Neural cell (in vitro differentiated cells): ENCODE measurements around the gene SMARCAD1.

Experiments
- POLR2AphosphoS5 ChIP-seq: IDR thresholded peaks from 2 replicates; pipeline ENCODE4 v1.6.1; 2012
- RAD21 ChIP-seq: fragments of 450-650 bp; conservative IDR thresholded peaks from 2 replicates; pipeline ENCODE4 v1.6.1; 2014; ENCODE audit warnings: antibody characterized with exemption, mild to moderate bottlenecking, moderate library complexity
- TF ChIP-seq, protein P1 (sequence below): fragments of 450-650 bp; IDR thresholded peaks from 2 replicates; pipeline ENCODE4 v1.5.1; 2014; ENCODE audit warnings: antibody characterized with exemption, mild to moderate bottlenecking, moderate library complexity; ENCODE audit not compliant: poor library complexity, severe bottlenecking

DNA sequence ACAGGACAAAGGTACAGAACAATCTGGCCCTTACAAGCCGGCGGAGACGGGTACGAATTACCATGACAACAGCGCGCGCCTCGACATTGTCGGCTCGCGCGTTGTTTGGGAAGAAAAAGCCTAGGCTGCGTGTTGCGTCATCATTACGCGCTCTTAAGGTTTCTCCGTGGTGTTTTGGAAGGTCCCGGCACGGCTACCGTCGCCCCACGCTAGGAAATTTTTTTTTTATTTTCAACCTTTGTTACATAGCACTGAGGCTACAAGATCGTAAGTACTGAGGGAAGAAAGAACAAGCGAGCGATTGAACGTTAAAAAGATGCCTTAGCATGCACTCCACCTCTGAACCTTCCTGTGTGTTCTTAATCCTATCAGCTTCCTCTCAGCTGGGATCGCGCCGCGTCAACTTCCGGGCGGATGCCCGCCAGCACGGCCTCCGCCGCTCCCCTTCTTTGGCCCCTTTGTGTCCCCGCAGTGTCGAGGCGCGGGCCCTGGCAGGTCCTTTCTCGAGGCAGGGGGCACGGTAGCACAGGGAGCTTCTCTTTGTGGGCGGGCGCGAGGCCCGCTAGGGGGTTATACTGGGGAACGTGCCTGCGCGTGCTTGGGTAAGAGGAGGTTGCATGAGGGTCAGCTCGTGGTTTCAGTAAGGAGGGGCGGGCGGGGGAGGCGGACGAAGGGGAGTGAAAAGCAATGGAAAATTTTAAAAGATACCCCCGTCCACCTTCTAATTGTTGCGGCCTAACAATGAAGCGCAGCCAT, at the start of gene SMARCAD1:
- TF ChIP-seq RAD21, result peak; percentile 36
- peak; percentile 89 for TF ChIP-seq POLR2AphosphoS5
- TF ChIP-seq, protein P1, sequence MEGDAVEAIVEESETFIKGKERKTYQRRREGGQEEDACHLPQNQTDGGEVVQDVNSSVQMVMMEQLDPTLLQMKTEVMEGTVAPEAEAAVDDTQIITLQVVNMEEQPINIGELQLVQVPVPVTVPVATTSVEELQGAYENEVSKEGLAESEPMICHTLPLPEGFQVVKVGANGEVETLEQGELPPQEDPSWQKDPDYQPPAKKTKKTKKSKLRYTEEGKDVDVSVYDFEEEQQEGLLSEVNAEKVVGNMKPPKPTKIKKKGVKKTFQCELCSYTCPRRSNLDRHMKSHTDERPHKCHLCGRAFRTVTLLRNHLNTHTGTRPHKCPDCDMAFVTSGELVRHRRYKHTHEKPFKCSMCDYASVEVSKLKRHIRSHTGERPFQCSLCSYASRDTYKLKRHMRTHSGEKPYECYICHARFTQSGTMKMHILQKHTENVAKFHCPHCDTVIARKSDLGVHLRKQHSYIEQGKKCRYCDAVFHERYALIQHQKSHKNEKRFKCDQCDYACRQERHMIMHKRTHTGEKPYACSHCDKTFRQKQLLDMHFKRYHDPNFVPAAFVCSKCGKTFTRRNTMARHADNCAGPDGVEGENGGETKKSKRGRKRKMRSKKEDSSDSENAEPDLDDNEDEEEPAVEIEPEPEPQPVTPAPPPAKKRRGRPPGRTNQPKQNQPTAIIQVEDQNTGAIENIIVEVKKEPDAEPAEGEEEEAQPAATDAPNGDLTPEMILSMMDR, result no peak
